K562 (cell line): Measurements from ENCODE around the gene HRC. TPM values are rescaled to one million over a fixed set of nuclear protein-coding genes. Genes with fewer than 3 reads are reported as not detected.

ENCODE experiments used
- ASH1L ChIP-seq: fragments of 450-650 bp; IDR thresholded peaks from 2 replicates; pipeline ENCODE4 v1.6.1; 2018; ENCODE audit warnings: borderline replicate concordance, mild to moderate bottlenecking, low read depth; ENCODE audit not compliant: partially characterized antibody
- BCOR ChIP-seq: fragments of 450-650 bp; IDR thresholded peaks from 2 replicates; pipeline ENCODE4 v1.6.1; 2016
- DMBX1 ChIP-seq: fragments of 250-450 bp; sonication (Bioruptor Pico); IDR thresholded peaks from 2 replicates; pipeline ENCODE4 v1.8.0; 2022; ENCODE audit warnings: inconsistent platforms, mild to moderate bottlenecking, moderate library complexity, borderline replicate concordance
- FOXK2 ChIP-seq, 2 experiments: fragments of 450-650 bp; IDR thresholded peaks in 1 of 2; conservative IDR thresholded peaks in 1 of 2; 2 replicates each; pipeline ENCODE4 v1.6.1; 2016; ENCODE audit warnings: low read depth in 2 of 2, mild to moderate bottlenecking in 1 of 2
- GABPB1 ChIP-seq: sonication (generic); formaldehyde crosslinking; IDR thresholded peaks from 2 replicates; pipeline ENCODE4 v1.8.0; 2022; ENCODE audit warnings: mild to moderate bottlenecking, missing genetic modification reagents
- HNRNPUL1 ChIP-seq: fragments of 200-400 bp; formaldehyde crosslinking; IDR thresholded peaks from 2 replicates; pipeline ENCODE4 v1.6.1; 2017; ENCODE audit warnings: low read length
- KHSRP ChIP-seq: fragments of 450-650 bp; IDR thresholded peaks from 2 replicates; pipeline ENCODE4 v1.6.1; 2017
- NFATC3 ChIP-seq: fragments of 450-650 bp; IDR thresholded peaks from 2 replicates; pipeline ENCODE4 v1.6.1; 2017; ENCODE audit warnings: mild to moderate bottlenecking
- RAD51 ChIP-seq: fragments of 450-650 bp; IDR thresholded peaks from 2 replicates; pipeline ENCODE4 v1.7.1; 2016; ENCODE audit warnings: low read depth, mild to moderate bottlenecking, borderline replicate concordance
- RHOXF2B ChIP-seq: fragments of 250-450 bp; sonication (Bioruptor Pico); conservative IDR thresholded peaks from 2 replicates; pipeline ENCODE4 v1.5.1; 2021
- ZNF143 ChIP-seq: sonication (generic); formaldehyde crosslinking; IDR thresholded peaks from 2 replicates; pipeline ENCODE4 v1.9.0; 2022; ENCODE audit warnings: mild to moderate bottlenecking, missing genetic modification reagents
- ZNF445 ChIP-seq: fragments of 250-450 bp; sonication (Bioruptor Pico); IDR thresholded peaks from 2 replicates; pipeline ENCODE4 v1.4.0; 2020; ENCODE audit warnings: low read depth, mild to moderate bottlenecking, moderate library complexity
- polyA plus RNA-seq, 8 experiments: library from polyadenylated mRNA; depleted of rRNA in 4 of 8; stranded (reverse) in 5 of 8; unstranded in 3 of 8; fragments of >200 nt; fragmentation: Nextera tagmentation in 2 of 8; fragmentation: Illumina TruSeq in 1 of 8; extraction: Ambion mirVana in 2 of 8; extraction: Trizol in 1 of 8; gene quantifications; 2 replicates each; pipeline versions ENCODE4 v1.2.1 to v1.2.3, GENCODE V29; 2011 to 2014; ENCODE audit warnings: inconsistent platforms in 1 of 8, missing spikeins in 1 of 8
- total RNA-seq, 7 experiments: library from RNA; depleted of rRNA in 6 of 7; stranded (reverse); fragments of >200 nt in 6 of 7; fragmentation: Illumina TruSeq in 2 of 7; extraction: Trizol in 2 of 7; gene quantifications; 2 replicates each; pipeline versions ENCODE4 v1.2.1 to v1.2.3, GENCODE V29; 2011 to 2021; ENCODE audit warnings: low replicate concordance in 1 of 7
- TF ChIP-seq, protein P1 (sequence below): sonication (generic); formaldehyde crosslinking; IDR thresholded peaks from 2 replicates; pipeline ENCODE4 v1.8.0; 2022; ENCODE audit warnings: mild to moderate bottlenecking, missing genetic modification reagents
- TF ChIP-seq, protein P2 (sequence below): fragments of 250-450 bp; sonication (Bioruptor Pico); IDR thresholded peaks from 2 replicates; pipeline ENCODE4 v1.4.0; 2020
- TF ChIP-seq, protein P3 (sequence below): fragments of 250-450 bp; sonication (Bioruptor Pico); IDR thresholded peaks from 2 replicates; pipeline ENCODE4 v1.8.0; 2022; ENCODE audit warnings: inconsistent platforms
- TF ChIP-seq, protein P4 (sequence below): fragments of 450-650 bp; IDR thresholded peaks from 2 replicates; pipeline ENCODE4 v1.6.1; 2016; ENCODE audit warnings: low read depth

Gene HRC
- total and polyA plus RNA-seq, 9 of the 15 experiments (the other 6 are each of a cell fraction or from before 2014, with no cell fraction given) = 0.66 to 18.7 (median 13.1) TPM

DNA sequence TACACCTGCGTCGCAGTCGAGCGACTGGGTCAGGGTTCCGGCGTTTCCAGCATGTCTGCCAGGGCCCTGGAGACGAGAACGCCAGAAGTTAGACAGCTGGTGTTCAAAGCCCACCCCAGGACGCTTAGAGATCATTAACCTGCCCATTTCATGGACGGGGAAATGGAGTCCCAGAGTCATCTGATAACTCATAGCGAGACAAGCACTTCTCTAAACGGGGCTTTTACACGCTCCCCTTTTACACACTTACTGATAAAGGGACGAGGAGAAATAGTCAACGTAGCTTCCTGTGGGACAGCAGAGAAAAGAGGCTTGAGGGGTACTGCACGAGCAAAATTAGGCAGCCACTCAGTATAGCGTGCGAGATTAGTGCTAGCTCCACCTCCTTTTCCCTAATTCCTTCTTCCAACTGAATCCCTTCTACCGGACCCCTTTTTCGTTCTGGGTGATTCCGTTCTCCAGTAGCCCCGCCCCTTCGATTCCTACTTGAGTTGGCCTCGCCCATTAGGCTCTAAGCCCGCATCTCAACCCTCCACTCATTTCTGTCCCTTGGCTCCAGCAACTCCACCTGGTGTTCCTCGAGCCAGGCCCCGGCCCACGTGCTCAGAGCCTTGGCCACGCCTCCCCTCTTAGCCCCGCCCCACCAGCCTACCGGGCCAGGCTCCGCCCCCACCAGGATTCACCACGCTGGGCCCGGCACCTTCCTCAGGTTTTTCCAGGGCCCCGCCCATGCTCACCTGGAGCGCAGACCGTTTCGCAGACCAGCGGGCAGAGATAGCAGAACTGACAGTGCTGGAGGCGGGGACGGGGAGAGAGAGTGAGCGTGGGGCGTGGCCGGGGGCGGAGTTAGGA lies 3.7 kb downstream of the HRC start (continued):
- peak; percentile 13; the same call in 1 of the 2 replicates for TF ChIP-seq GABPB1 (CRISPR knock-in tag)
- no peak for TF ChIP-seq ZNF143 (CRISPR knock-in tag)
- no peak for TF ChIP-seq ASH1L
- TF ChIP-seq, protein P1, sequence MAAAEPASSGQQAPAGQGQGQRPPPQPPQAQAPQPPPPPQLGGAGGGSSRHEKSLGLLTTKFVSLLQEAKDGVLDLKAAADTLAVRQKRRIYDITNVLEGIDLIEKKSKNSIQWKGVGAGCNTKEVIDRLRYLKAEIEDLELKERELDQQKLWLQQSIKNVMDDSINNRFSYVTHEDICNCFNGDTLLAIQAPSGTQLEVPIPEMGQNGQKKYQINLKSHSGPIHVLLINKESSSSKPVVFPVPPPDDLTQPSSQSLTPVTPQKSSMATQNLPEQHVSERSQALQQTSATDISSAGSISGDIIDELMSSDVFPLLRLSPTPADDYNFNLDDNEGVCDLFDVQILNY = no peak
- TF ChIP-seq DMBX1 (CRISPR knock-in tag) = no peak
- TF ChIP-seq HNRNPUL1 = no peak
- TF ChIP-seq ZNF445 (CRISPR knock-in tag) = no peak
- peak; percentile 68 to 80; a peak in 3 of 4 replicates for TF ChIP-seq FOXK2 (conservative IDR thresholded peaks at IDR 0.05 in 1 of 2, IDR thresholded peaks at IDR 0.05 in 1 of 2; ENCODE audit: low read depth in 2 of 2)
- TF ChIP-seq BCOR = peak; percentile 97
- TF ChIP-seq NFATC3 = no peak
- TF ChIP-seq, protein P2, sequence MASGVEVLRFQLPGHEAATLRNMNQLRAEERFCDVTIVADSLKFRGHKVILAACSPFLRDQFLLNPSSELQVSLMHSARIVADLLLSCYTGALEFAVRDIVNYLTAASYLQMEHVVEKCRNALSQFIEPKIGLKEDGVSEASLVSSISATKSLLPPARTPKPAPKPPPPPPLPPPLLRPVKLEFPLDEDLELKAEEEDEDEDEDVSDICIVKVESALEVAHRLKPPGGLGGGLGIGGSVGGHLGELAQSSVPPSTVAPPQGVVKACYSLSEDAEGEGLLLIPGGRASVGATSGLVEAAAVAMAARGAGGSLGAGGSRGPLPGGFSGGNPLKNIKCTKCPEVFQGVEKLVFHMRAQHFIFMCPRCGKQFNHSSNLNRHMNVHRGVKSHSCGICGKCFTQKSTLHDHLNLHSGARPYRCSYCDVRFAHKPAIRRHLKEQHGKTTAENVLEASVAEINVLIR = no peak
- no peak for TF ChIP-seq KHSRP
- TF ChIP-seq, protein P3, sequence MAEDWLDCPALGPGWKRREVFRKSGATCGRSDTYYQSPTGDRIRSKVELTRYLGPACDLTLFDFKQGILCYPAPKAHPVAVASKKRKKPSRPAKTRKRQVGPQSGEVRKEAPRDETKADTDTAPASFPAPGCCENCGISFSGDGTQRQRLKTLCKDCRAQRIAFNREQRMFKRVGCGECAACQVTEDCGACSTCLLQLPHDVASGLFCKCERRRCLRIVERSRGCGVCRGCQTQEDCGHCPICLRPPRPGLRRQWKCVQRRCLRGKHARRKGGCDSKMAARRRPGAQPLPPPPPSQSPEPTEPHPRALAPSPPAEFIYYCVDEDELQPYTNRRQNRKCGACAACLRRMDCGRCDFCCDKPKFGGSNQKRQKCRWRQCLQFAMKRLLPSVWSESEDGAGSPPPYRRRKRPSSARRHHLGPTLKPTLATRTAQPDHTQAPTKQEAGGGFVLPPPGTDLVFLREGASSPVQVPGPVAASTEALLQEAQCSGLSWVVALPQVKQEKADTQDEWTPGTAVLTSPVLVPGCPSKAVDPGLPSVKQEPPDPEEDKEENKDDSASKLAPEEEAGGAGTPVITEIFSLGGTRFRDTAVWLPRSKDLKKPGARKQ (CRISPR knock-in tag) = no peak
- TF ChIP-seq RHOXF2B (CRISPR knock-in tag) = no peak
- TF ChIP-seq, protein P4, sequence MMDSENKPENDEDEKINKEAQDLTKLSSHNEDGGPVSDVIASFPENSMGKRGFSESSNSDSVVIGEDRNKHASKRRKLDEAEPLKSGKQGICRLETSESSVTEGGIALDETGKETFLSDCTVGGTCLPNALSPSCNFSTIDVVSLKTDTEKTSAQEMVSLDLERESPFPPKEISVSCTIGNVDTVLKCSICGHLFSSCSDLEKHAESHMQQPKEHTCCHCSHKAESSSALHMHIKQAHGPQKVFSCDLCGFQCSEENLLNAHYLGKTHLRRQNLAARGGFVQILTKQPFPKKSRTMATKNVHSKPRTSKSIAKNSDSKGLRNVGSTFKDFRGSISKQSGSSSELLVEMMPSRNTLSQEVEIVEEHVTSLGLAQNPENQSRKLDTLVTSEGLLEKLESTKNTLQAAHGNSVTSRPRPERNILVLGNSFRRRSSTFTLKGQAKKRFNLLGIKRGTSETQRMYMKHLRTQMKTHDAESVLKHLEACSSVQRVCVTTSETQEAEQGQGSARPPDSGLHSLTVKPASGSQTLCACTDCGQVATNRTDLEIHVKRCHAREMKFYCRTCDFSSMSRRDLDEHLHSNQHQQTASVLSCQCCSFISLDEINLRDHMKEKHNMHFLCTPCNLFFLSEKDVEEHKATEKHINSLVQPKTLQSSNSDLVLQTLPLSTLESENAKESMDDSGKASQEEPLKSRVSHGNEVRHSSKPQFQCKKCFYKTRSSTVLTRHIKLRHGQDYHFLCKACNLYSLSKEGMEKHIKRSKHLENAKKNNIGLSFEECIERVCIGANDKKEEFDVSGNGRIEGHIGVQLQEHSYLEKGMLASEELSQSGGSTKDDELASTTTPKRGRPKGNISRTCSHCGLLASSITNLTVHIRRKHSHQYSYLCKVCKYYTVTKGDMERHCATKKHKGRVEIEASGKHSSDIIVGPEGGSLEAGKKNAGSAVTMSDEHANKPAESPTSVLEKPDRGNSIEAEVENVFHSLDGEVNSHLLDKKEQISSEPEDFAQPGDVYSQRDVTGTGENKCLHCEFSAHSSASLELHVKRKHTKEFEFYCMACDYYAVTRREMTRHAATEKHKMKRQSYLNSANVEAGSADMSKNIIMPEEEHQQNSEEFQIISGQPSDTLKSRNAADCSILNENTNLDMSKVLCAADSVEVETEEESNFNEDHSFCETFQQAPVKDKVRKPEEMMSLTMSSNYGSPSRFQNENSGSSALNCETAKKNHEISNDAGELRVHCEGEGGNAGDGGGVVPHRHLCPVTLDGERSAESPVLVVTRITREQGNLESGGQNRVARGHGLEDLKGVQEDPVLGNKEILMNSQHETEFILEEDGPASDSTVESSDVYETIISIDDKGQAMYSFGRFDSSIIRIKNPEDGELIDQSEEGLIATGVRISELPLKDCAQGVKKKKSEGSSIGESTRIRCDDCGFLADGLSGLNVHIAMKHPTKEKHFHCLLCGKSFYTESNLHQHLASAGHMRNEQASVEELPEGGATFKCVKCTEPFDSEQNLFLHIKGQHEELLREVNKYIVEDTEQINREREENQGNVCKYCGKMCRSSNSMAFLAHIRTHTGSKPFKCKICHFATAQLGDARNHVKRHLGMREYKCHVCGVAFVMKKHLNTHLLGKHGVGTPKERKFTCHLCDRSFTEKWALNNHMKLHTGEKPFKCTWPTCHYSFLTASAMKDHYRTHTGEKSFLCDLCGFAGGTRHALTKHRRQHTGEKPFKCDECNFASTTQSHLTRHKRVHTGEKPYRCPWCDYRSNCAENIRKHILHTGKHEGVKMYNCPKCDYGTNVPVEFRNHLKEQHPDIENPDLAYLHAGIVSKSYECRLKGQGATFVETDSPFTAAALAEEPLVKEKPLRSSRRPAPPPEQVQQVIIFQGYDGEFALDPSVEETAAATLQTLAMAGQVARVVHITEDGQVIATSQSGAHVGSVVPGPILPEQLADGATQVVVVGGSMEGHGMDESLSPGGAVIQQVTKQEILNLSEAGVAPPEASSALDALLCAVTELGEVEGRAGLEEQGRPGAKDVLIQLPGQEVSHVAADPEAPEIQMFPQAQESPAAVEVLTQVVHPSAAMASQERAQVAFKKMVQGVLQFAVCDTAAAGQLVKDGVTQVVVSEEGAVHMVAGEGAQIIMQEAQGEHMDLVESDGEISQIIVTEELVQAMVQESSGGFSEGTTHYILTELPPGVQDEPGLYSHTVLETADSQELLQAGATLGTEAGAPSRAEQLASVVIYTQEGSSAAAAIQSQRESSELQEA = no peak
- TF ChIP-seq RAD51 = peak; percentile 86
